Activated CD8-positive, alpha-beta T cell treated with anti-CD3 and anti-CD28 coated beads for 36 hours (primary cell): ENCODE results near the gene MBNL3. TPM values are rescaled to one million over a fixed set of nuclear protein-coding genes. Genes with fewer than 3 reads are reported as not detected.

ENCODE experiments used
- ATAC-seq: fragments of 200-7000 bp; cut with Tn5 transposase; one replicate; pipeline ENCODE4 v1.10.0; 2021; ENCODE audit warnings: mild to moderate bottlenecking, moderate library complexity
- CTCF ChIA-PET: fragments of 350-600 bp; sonication (Branson Sonifier 250); formaldehyde crosslinking; loops from one replicate; lab custom pipeline; 2021; ENCODE audit warnings: antibody characterized with exemption; lab: Charles Lee
- POLR2A ChIA-PET: fragments of 350-600 bp; sonication (Branson Sonifier 250); formaldehyde crosslinking; loops from one replicate; lab custom pipeline; 2021; ENCODE audit warnings: antibody characterized with exemption; lab: Charles Lee
- DNase-seq: peaks from one replicate; pipeline ENCODE4 v3.0.0-alpha.2; 2020
- H3K27ac Mint-ChIP-seq: one replicate; pipeline ENCODE4 v1.8.0; 2021; ENCODE audit warnings: mild to moderate bottlenecking, mixed read lengths
- H3K27me3 Mint-ChIP-seq: one replicate; pipeline ENCODE4 v1.8.0; 2021; ENCODE audit warnings: mixed read lengths
- H3K36me3 Mint-ChIP-seq: one replicate; pipeline ENCODE4 v1.8.0; 2021; ENCODE audit warnings: low read depth, mixed read lengths
- H3K4me1 Mint-ChIP-seq: one replicate; pipeline ENCODE4 v1.8.0; 2021; ENCODE audit warnings: low read depth, mixed read lengths
- H3K4me3 Mint-ChIP-seq: one replicate; pipeline ENCODE4 v1.8.0; 2021; ENCODE audit warnings: mild to moderate bottlenecking, moderate library complexity, mixed read lengths
- H3K9me3 Mint-ChIP-seq: one replicate; pipeline ENCODE4 v1.8.0; 2021; ENCODE audit warnings: mixed read lengths
- CTCF ChIP-seq: fragments of 200-600 bp; IDR thresholded peaks from one replicate; pipeline ENCODE4 v1.8.0; 2022; ENCODE audit warnings: antibody characterized with exemption, mild to moderate bottlenecking
- intact Hi-C: fragments of 100-400 bp; cut with micrococcal nuclease; formaldehyde crosslinking; loops from one replicate; pipeline ENCODE4 v1.10.0; 2022
- total RNA-seq, 2 experiments: library from RNA; stranded (reverse); gene quantifications; one replicate each; pipeline ENCODE4 v1.2.3, GENCODE V29; 2021

Gene MBNL3
- total RNA-seq, 2 experiments from 2014 or later = 19.8 to 23.3 TPM

DNA sequence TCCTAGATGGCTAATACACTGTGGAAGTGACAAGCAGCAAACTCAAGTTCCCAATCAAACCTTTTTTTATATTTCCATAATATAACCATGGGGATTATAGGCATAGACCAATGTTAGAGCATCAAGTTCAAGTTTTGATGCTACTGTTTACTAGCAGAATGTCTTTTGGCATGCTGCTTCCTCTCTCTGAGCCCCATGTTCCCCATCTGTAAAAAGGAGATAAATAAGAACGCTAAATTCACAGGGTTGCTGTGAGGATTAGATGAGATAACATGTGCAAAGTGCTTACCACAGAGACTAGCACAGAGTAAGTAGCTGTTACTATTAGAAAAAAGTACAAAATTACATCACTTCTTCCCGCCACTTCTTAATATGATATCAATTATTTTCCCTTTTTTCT lies 18.0 kb downstream of the MBNL3 start:
- Mint-ChIP-seq H3K27me3 (no peaks in the 10 kb centered on the region), H3K9me3 (no peaks in the 10 kb centered on the region), H3K36me3 (no peaks in the 10 kb centered on the region), H3K4me1 (peaks cover 16% of the 10 kb centered on the region), H3K27ac (no peak overlapping the region), H3K4me3 (no peak overlapping the region)
- ATAC-seq = no peak
- no peak for DNase-seq
- ChIA-PET POLR2A (no interaction called here), CTCF (no interaction called here)
- TF ChIP-seq CTCF = no peak
- intact Hi-C loops = no loop called here

DNA sequence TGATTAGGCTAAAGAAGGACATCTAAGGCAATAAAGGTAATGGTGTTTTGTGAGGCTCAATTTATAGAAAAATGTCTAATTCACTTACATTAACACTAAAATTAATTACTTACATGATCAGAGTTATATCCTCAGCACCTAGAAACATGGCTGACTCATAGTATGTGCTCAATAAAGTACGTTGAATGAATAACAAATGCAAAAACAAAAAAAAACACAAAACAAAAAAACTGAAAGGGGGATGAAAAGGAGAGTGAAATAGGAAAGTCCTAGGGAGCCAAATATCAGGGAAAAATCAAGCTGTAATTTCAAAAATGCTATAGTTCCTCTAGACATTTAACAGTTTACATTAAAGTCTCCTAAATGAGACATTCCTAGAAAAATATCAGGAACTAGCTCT lies 18.7 kb downstream of the MBNL3 start:
- intact Hi-C loops = no loop called here
- ChIA-PET CTCF (no interaction called here), POLR2A (no interaction called here)
- Mint-ChIP-seq H3K9me3 (no peaks in the 10 kb centered on the region), H3K36me3 (no peaks in the 10 kb centered on the region), H3K27me3 (no peaks in the 10 kb centered on the region), H3K4me1 (peaks cover 11% of the 10 kb centered on the region), H3K4me3 (no peak overlapping the region), H3K27ac (no peak overlapping the region)
- no peak for ATAC-seq
- TF ChIP-seq CTCF = no peak
- no peak for DNase-seq

- Mint-ChIP-seq H3K4me3 (no peak overlapping the region), H3K27me3 (no peaks in the 10 kb centered on the region), H3K27ac (no peak overlapping the region), H3K36me3 (no peaks in the 10 kb centered on the region), H3K9me3 (no peaks in the 10 kb centered on the region), H3K4me1 (no peaks in the 10 kb centered on the region)
- DNase-seq (no peak), ATAC-seq (no peak)
- intact Hi-C loops = no loop called here
- ChIA-PET POLR2A (no interaction called here), CTCF (no interaction called here)
- TF ChIP-seq CTCF = no peak
Measured at GRCh38 chrX:132468454-132468853, 20.4 kb downstream of the MBNL3 start.

- CTCF ChIA-PET = no interaction called here
- TF ChIP-seq CTCF = no peak
- H3K4me3 Mint-ChIP-seq = no peak overlapping the region
- no peaks in the 10 kb centered on the region for H3K27me3 Mint-ChIP-seq
- DNase-seq = no peak
- no peaks in the 10 kb centered on the region for H3K9me3 Mint-ChIP-seq
- intact Hi-C loops = no loop called here
- H3K36me3 Mint-ChIP-seq = no peaks in the 10 kb centered on the region
- POLR2A ChIA-PET = no interaction called here
- no peak for ATAC-seq
- H3K27ac Mint-ChIP-seq = no peak overlapping the region
- no peaks in the 10 kb centered on the region for H3K4me1 Mint-ChIP-seq
Measured at GRCh38 chrX:132467989-132468388, 20.8 kb downstream of the MBNL3 start.

DNA sequence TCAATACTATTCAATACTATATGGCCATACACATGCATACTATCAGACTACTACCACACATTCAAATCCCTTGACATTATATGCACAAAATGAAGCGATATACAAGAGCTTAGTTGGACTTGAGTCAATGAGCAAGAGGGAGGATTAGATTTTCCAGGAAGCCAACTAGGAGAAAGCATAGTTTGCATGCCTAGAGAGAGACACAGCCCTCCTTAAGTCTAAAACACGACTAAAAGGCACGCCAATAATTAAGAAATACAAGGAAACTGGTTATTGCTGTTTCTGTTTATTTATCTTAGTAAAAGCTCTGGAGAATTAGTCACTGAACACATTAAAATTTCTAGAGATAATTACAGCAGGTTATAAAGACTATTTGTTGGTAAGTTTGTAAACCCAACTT lies 21.8 kb downstream of the MBNL3 start:
- H3K36me3 Mint-ChIP-seq = no peaks in the 10 kb centered on the region
- intact Hi-C loops = no loop called here
- CTCF ChIA-PET = interaction anchor here (1.3 kb wide), 1 partner anchor 13 kb away, joined by 4 read pairs; no protein-coding TSS in a partner anchor
- no peaks in the 10 kb centered on the region for H3K4me1 Mint-ChIP-seq
- no peak overlapping the region for H3K4me3 Mint-ChIP-seq
- POLR2A ChIA-PET = no interaction called here
- H3K9me3 Mint-ChIP-seq = no peaks in the 10 kb centered on the region
- ATAC-seq = no peak
- no peak for TF ChIP-seq CTCF
- no peak overlapping the region for H3K27ac Mint-ChIP-seq
- DNase-seq = no peak
- H3K27me3 Mint-ChIP-seq = no peaks in the 10 kb centered on the region
